GM12878 (cell line): ENCODE data around the gene RBM10.

Experiments
- BCL3 ChIP-seq: IDR thresholded peaks from 2 replicates; pipeline ENCODE4 v1.6.1; 2011; ENCODE audit warnings: borderline replicate concordance, low read depth, mild to moderate bottlenecking, moderate library complexity, low read length; ENCODE audit not compliant: insufficient read depth, poor library complexity, severe bottlenecking
- CTCF ChIP-seq, 3 experiments: IDR thresholded peaks in 2 of 3; conservative IDR thresholded peaks in 1 of 3; 2 replicates each; pipeline ENCODE4 v1.5.1; 2011; ENCODE audit warnings: low read depth in 3 of 3, low read length in 3 of 3, mild to moderate bottlenecking in 3 of 3, control low read depth in 2 of 3, moderate library complexity in 2 of 3, inconsistent platforms in 1 of 3, mixed read lengths in 1 of 3; ENCODE audit not compliant: control insufficient read depth in 2 of 3, insufficient read depth in 1 of 3; ENCODE audit errors: extremely low read depth in 1 of 3
- ELK1 ChIP-seq: IDR thresholded peaks from 2 replicates; pipeline ENCODE4 v1.6.1; 2012; ENCODE audit warnings: low read depth, low read length, improper control_type of control experiment
- EZH2 ChIP-seq: IDR thresholded peaks from 2 replicates; pipeline ENCODE4 v1.6.1; 2012; ENCODE audit warnings: low read depth, mild to moderate bottlenecking, control low read depth, inconsistent platforms, low read length, borderline replicate concordance; ENCODE audit not compliant: control insufficient read depth
- RFX5 ChIP-seq: IDR thresholded peaks from 2 replicates; pipeline ENCODE4 v1.6.1; 2011; ENCODE audit warnings: low read depth, low read length, improper control_type of control experiment
- SMC3 ChIP-seq: IDR thresholded peaks from 2 replicates; pipeline ENCODE4 v1.6.1; 2011; ENCODE audit warnings: low read length, improper control_type of control experiment, borderline replicate concordance
- SRF ChIP-seq, 2 experiments: IDR thresholded peaks; 2 replicates each; pipeline ENCODE4 v1.6.1; 2011; ENCODE audit warnings: low read depth in 2 of 2, low read length in 2 of 2, mild to moderate bottlenecking in 1 of 2, moderate library complexity in 1 of 2
- TCF12 ChIP-seq: IDR thresholded peaks from 2 replicates; pipeline ENCODE4 v1.6.1; 2011; ENCODE audit warnings: low read depth, mild to moderate bottlenecking, low read length
- USF1 ChIP-seq: IDR thresholded peaks from 2 replicates; pipeline ENCODE4 v1.6.1; 2011; ENCODE audit warnings: borderline replicate concordance, low read depth, mild to moderate bottlenecking, moderate library complexity, mixed read lengths, low read length; ENCODE audit not compliant: insufficient read depth; ENCODE audit errors: extremely low read length
- USF2 ChIP-seq: IDR thresholded peaks from 2 replicates; pipeline ENCODE4 v1.6.1; 2011; ENCODE audit warnings: low read depth, low read length, improper control_type of control experiment, borderline replicate concordance

- TF ChIP-seq BCL3 (no peak), SRF (IDR thresholded peaks at IDR 0.05; ENCODE audit: low read depth in 2 of 2, low read length in 2 of 2) (no peak), EZH2 (no peak), ELK1 (no peak), TCF12 (no peak), RFX5 (no peak), CTCF (IDR thresholded peaks at IDR 0.05 in 2 of 3, conservative IDR thresholded peaks at IDR 0.05 in 1 of 3; ENCODE audit: control insufficient read depth in 2 of 3, extremely low read depth in 1 of 3, insufficient read depth in 1 of 3, low read depth in 3 of 3, low read length in 3 of 3) (no peak), SMC3 (no peak), USF1 (no peak), USF2 (no peak)
Measured at GRCh38 chrX:47229427-47229826, 84.4 kb downstream of the RBM10 start.
